ENCODE results near the gene KLF6. TPM values are rescaled to one million over a fixed set of nuclear protein-coding genes. Genes with fewer than 3 reads are reported as not detected.

KLF6 gene
- total and polyA plus RNA-seq, 5 donors = 27.2 to 46.1 (median 37.2) TPM

DNA sequence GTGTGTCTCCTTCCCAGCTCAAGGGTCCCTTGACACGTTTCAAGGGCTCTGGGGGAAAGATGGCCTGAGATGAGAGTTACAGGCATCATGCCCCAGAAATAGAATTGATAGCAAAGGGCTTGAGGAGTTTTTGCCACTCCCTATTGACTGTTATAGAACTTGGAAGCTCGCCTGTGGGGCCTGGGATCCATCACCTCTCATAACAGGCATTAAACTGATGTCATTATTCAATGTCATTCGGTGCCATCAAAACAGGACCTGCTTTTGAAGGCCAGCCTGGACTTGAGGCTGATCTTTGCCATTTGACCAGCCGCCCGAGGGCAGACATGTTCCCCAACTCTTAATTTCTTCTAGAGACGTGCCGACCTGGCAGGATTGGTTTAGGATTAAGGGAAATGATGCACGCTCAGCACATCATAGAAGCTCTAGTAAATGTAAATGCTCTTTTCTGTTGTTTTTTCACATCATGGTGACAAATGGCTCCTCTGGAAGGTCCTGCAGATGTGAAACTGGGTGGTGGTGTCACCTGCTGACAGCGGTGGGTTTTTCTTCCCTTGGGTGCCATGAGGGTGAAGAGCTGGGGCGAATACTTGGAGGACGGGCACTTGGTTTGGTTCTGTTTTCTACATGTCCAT lies 16.7 kb upstream of the KLF6 start:
- Histone ChIP-seq H3K4me3 (ENCODE audit: low read length) (no peak overlapping the region), H3K27me3 (ENCODE audit: control insufficient read depth, insufficient read depth) (no peaks in the 10 kb centered on the region), H3K4me1 (ENCODE audit: control insufficient read depth, insufficient read depth, low read length) (peaks cover 6% of the 10 kb centered on the region), H3K27ac (ENCODE audit: low read length) (peak overlapping the region; percentile 21), H3K9me3 (ENCODE audit: control insufficient read depth, low read length) (no peaks in the 10 kb centered on the region)
- DNase-seq (no peak), ATAC-seq (peak in 1 of 2 donors; percentile 36)
- 89% methylated on average over 11 of the region's 11 CpGs for WGBS
- intact Hi-C loops (cut with DNase I) = no loop called here

DNA sequence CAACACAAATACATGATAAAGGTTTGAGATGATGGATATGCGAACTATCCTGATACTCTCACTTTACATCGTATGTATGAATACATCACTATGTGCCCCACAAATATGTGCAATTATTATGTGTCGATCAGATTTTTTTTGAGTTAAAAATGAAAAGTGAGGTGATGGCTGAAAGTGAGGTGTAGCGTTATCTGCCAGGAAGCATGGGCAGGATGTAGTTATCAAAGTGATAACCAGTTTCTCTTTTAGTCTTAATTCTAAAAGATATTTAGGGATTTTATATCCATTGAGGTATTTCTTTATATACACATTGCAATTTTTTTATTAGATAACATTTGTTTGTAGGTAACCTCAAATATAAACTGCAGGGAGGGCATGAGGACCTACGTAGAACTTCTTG lies 15.6 kb upstream of the KLF6 start:
- 81% methylated on average over 5 of the region's 5 CpGs for WGBS
- Histone ChIP-seq H3K27me3 (ENCODE audit: control insufficient read depth, insufficient read depth) (no peaks in the 10 kb centered on the region), H3K4me3 (ENCODE audit: low read length) (no peak overlapping the region), H3K9me3 (ENCODE audit: control insufficient read depth, low read length) (no peaks in the 10 kb centered on the region), H3K27ac (ENCODE audit: low read length) (no peak overlapping the region), H3K4me1 (ENCODE audit: control insufficient read depth, insufficient read depth, low read length) (peaks cover 3% of the 10 kb centered on the region)
- DNase-seq (no peak), ATAC-seq (no peak)
- intact Hi-C loops (cut with DNase I) = no loop called here

- no peaks in the 10 kb centered on the region for H3K9me3 ChIP-seq (ENCODE audit: control insufficient read depth, low read length)
- H3K27me3 ChIP-seq (ENCODE audit: control insufficient read depth, insufficient read depth) = no peaks in the 10 kb centered on the region
- intact Hi-C loops (cut with DNase I) = no loop called here
- H3K4me3 ChIP-seq (ENCODE audit: low read length) = no peak overlapping the region
- 0% methylated on average over 1 of the region's 1 CpG for WGBS
- no peak for DNase-seq
- no peaks in the 10 kb centered on the region for H3K4me1 ChIP-seq (ENCODE audit: control insufficient read depth, insufficient read depth, low read length)
- no peak for ATAC-seq
- no peak overlapping the region for H3K27ac ChIP-seq (ENCODE audit: low read length)
Measured at GRCh38 chr10:3797750-3798149, 12.7 kb upstream of the KLF6 start.

DNA sequence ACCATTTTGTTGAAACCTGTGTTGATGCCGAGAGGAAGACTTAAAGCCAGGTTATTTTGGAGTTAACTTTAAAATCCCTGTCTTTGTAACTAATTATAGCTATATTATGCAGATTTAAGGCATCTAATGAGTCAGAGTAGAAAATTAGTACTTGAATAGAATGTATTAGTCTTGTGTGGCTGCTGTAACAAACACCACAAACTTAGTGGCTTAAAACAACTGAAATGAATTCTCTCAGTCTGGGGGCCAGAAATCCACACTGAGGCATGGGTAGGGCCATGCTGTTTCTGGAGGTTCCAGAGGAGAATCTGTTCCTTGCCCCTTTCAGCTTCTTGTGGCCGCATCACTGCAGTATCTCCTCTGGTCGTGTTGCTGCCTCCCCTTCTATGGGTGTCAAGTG lies 8.5 kb upstream of the KLF6 start:
- 96% methylated on average over 3 of the region's 3 CpGs for WGBS
- no peak for DNase-seq

GRCh38 chr10:3792710-3793219 lies 7.8 kb upstream of the KLF6 start:
- intact Hi-C loops (cut with DNase I) = no loop called here
- H3K27ac ChIP-seq (ENCODE audit: low read length) = no peak overlapping the region
- H3K4me1 ChIP-seq (ENCODE audit: control insufficient read depth, insufficient read depth, low read length) = no peaks in the 10 kb centered on the region
- WGBS = 83% methylated on average over 4 of the region's 4 CpGs
- no peaks in the 10 kb centered on the region for H3K27me3 ChIP-seq (ENCODE audit: control insufficient read depth, insufficient read depth)
- no peak overlapping the region for H3K4me3 ChIP-seq (ENCODE audit: low read length)
- H3K9me3 ChIP-seq (ENCODE audit: control insufficient read depth, low read length) = no peaks in the 10 kb centered on the region
- no peak for ATAC-seq
- no peak for DNase-seq

More for the DNA sequence above, 8.5 kb upstream of the KLF6 start:
- H3K27ac ChIP-seq (ENCODE audit: low read length) = no peak overlapping the region
- no peaks in the 10 kb centered on the region for H3K4me1 ChIP-seq (ENCODE audit: control insufficient read depth, insufficient read depth, low read length)
- H3K27me3 ChIP-seq (ENCODE audit: control insufficient read depth, insufficient read depth) = no peaks in the 10 kb centered on the region
- ATAC-seq = no peak
- H3K4me3 ChIP-seq (ENCODE audit: low read length) = no peak overlapping the region
- H3K9me3 ChIP-seq (ENCODE audit: control insufficient read depth, low read length) = no peaks in the 10 kb centered on the region
- intact Hi-C loops (cut with DNase I) = no loop called here

- no peak overlapping the region for H3K4me3 ChIP-seq (ENCODE audit: low read length)
- intact Hi-C loops (cut with DNase I) = no loop called here
- no peak overlapping the region for H3K27ac ChIP-seq (ENCODE audit: low read length)
- no peaks in the 10 kb centered on the region for H3K9me3 ChIP-seq (ENCODE audit: control insufficient read depth, low read length)
- H3K4me1 ChIP-seq (ENCODE audit: control insufficient read depth, insufficient read depth, low read length) = no peaks in the 10 kb centered on the region
- DNase-seq = no peak
- WGBS = 93% methylated on average over 3 of the region's 3 CpGs
- no peak for ATAC-seq
- H3K27me3 ChIP-seq (ENCODE audit: control insufficient read depth, insufficient read depth) = no peaks in the 10 kb centered on the region
Measured at GRCh38 chr10:3791974-3792633, 7.1 kb upstream of the KLF6 start.

DNA sequence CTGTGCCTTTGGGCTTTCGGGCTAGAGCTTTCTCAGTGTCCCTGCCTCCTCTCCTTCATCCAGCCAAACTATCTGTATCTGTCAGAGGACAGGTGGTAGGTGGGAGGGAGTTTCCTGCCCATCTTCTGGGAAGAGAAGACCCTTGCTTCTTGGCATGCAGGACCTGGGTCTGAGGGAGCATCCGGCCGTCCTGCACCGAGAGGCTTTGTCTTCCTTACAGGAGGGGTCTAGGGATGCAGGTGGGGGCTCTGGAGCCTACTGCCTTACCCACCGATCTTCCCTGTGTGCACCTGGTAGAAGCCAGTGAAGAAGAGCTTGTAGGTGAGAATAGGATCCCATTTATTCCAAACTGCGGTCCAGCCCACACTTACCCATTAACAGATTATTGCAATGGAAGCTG lies 5.8 kb upstream of the KLF6 start:
- Histone ChIP-seq H3K27me3 (ENCODE audit: control insufficient read depth, insufficient read depth) (no peaks in the 10 kb centered on the region), H3K4me3 (ENCODE audit: low read length) (no peak overlapping the region), H3K9me3 (ENCODE audit: control insufficient read depth, low read length) (no peaks in the 10 kb centered on the region), H3K27ac (ENCODE audit: low read length) (no peak overlapping the region), H3K4me1 (ENCODE audit: control insufficient read depth, insufficient read depth, low read length) (no peaks in the 10 kb centered on the region)
- intact Hi-C loops (cut with DNase I) = no loop called here
- 94% methylated on average over 6 of the region's 6 CpGs for WGBS
- ATAC-seq (no peak), DNase-seq (no peak)

GRCh38 chr10:3790272-3790671 lies 5.3 kb upstream of the KLF6 start:
- Histone ChIP-seq H3K4me1 (ENCODE audit: control insufficient read depth, insufficient read depth, low read length) (no peaks in the 10 kb centered on the region), H3K27me3 (ENCODE audit: control insufficient read depth, insufficient read depth) (no peaks in the 10 kb centered on the region), H3K9me3 (ENCODE audit: control insufficient read depth, low read length) (no peaks in the 10 kb centered on the region), H3K4me3 (ENCODE audit: low read length) (no peak overlapping the region), H3K27ac (ENCODE audit: low read length) (no peak overlapping the region)
- ATAC-seq = no peak
- intact Hi-C loops (cut with DNase I) = no loop called here
- no peak for DNase-seq
- 99% methylated on average over 1 of the region's 1 CpG for WGBS

DNA sequence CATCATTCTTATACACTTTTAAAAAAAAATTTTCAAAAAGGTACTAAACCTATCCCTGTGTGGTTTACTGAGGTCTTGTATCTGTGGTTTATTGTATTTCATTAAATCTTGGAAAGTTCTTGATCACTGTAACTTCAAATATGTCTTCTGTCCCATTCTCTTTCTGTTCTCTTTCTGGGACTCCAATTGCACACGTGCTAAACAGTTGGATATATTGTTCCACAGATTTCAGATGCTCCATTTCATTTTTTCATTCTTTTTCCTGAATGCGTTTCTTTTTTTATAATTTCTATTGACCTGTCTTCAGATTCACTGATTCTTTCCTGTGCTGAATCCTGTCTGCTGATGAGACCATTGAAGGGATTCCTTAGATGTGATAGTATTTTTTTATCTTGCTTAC lies 4.6 kb upstream of the KLF6 start:
- Histone ChIP-seq H3K27me3 (ENCODE audit: control insufficient read depth, insufficient read depth) (no peaks in the 10 kb centered on the region), H3K4me1 (ENCODE audit: control insufficient read depth, insufficient read depth, low read length) (no peaks in the 10 kb centered on the region), H3K9me3 (ENCODE audit: control insufficient read depth, low read length) (no peaks in the 10 kb centered on the region), H3K27ac (ENCODE audit: low read length) (no peak overlapping the region), H3K4me3 (ENCODE audit: low read length) (no peak overlapping the region)
- no peak for DNase-seq
- intact Hi-C loops (cut with DNase I) = loop anchor here (10.0 kb wide), 8 partner anchors 115 to 975 kb away; no protein-coding TSS in a partner anchor
- 95% methylated on average over 2 of the region's 2 CpGs for WGBS
- no peak for ATAC-seq

- ATAC-seq (no peak), DNase-seq (no peak)
- WGBS = 80% methylated on average over 9 of the region's 9 CpGs
- intact Hi-C loops (cut with DNase I) = loop anchor here (10.0 kb wide), 8 partner anchors 117 to 977 kb away; no protein-coding TSS in a partner anchor
- Histone ChIP-seq H3K4me3 (ENCODE audit: low read length) (no peak overlapping the region), H3K9me3 (ENCODE audit: control insufficient read depth, low read length) (no peaks in the 10 kb centered on the region), H3K4me1 (ENCODE audit: control insufficient read depth, insufficient read depth, low read length) (no peaks in the 10 kb centered on the region), H3K27ac (ENCODE audit: low read length) (no peak overlapping the region), H3K27me3 (ENCODE audit: control insufficient read depth, insufficient read depth) (no peaks in the 10 kb centered on the region)
Measured at GRCh38 chr10:3787816-3788215, 2.8 kb upstream of the KLF6 start.

DNA sequence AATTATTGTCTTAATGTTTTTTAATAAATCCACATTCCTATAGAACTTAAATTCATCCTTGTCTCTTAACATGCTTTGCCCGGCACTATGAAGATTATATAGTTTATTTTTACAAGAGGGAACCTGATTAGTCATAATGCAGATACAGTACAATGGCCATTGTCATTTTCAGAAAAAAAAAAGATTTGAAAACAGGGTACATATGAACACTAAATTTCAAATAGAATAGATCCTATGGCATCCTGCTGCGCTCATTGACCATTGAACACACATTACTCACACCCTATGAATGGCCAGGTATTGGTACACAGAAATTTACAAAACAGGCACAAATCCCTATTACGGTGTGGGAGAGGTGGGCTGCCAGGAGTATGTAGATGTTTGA lies 2.0 kb upstream of the KLF6 start:
- H3K27me3 ChIP-seq (ENCODE audit: control insufficient read depth, insufficient read depth) = no peaks in the 10 kb centered on the region
- DNase-seq (no peak), ATAC-seq (no peak)
- H3K9me3 ChIP-seq (ENCODE audit: control insufficient read depth, low read length) = no peaks in the 10 kb centered on the region
- H3K4me3 ChIP-seq (ENCODE audit: low read length) = no peak overlapping the region
- H3K27ac ChIP-seq (ENCODE audit: low read length) = no peak overlapping the region
- intact Hi-C loops (cut with DNase I) = loop anchor here (10.0 kb wide), 8 partner anchors 118 to 978 kb away; no protein-coding TSS in a partner anchor
- no peaks in the 10 kb centered on the region for H3K4me1 ChIP-seq (ENCODE audit: control insufficient read depth, insufficient read depth, low read length)
- 93% methylated on average over 3 of the region's 3 CpGs for WGBS

All from right cardiac atrium (tissue), 5 donors.